Panc1 (cell line): ENCODE data around the gene NPB. TPM values are rescaled to one million over a fixed set of nuclear protein-coding genes. Genes with fewer than 3 reads are reported as not detected.

ENCODE experiments used
- ATAC-seq: fragments of 200-7000 bp; cut with Tn5 transposase; 2 replicates; pipeline ENCODE4 v1.9.1; 2020; ENCODE audit warnings: mild to moderate bottlenecking, moderate library complexity
- BruUV-seq: library from RNA; stranded (reverse); fragments of 400-500 nt; replicated peaks from 2 replicates; lab custom pipeline; 2021; lab: Mats Ljungman, UMichigan
- CTCF ChIA-PET: fragments of 300-600 bp; sonication (Branson Sonifier 250); formaldehyde crosslinking; loops from one replicate; lab custom pipeline; 2022; ENCODE audit warnings: antibody characterized with exemption; lab: Charles Lee
- POLR2A ChIA-PET: fragments of 300-600 bp; sonication (Branson Sonifier 250); formaldehyde crosslinking; loops from one replicate; lab custom pipeline; 2022; ENCODE audit warnings: antibody characterized with exemption; lab: Charles Lee
- DNase-seq: peaks from one replicate; pipeline ENCODE4 v3.0.0-alpha.2; 2010; ENCODE audit warnings: low read depth, low spot score
- H3K27ac ChIP-seq: 2 replicates; pipeline ENCODE4 v1.5.1; 2011; ENCODE audit warnings: mild to moderate bottlenecking, low read length, inconsistent platforms
- H3K27me3 ChIP-seq: fragments of 200-500 bp; sonication (Bioruptor generic); 2 replicates; pipeline ENCODE4 v1.6.0; 2014; ENCODE audit warnings: low read length, inconsistent platforms; ENCODE audit not compliant: control insufficient read depth, insufficient read depth
- H3K36me3 ChIP-seq: fragments of 200-500 bp; sonication (Bioruptor generic); 2 replicates; pipeline ENCODE4 v1.5.1; 2014; ENCODE audit warnings: inconsistent platforms, mild to moderate bottlenecking, low read length, moderate library complexity; ENCODE audit not compliant: control insufficient read depth, insufficient read depth
- H3K4me1 ChIP-seq: 2 replicates; pipeline ENCODE4 v1.5.1; 2011; ENCODE audit warnings: inconsistent platforms, mild to moderate bottlenecking, low read length, moderate library complexity; ENCODE audit not compliant: control insufficient read depth, insufficient read depth
- H3K4me3 ChIP-seq, 2 experiments: 2 replicates each; pipeline ENCODE4 v1.5.1; 2011 to 2012; ENCODE audit warnings: low read depth in 2 of 2, low read length in 2 of 2, mild to moderate bottlenecking in 2 of 2, inconsistent platforms in 1 of 2, moderate library complexity in 1 of 2
- H3K9me3 ChIP-seq: fragments of 200-500 bp; sonication (Bioruptor generic); 2 replicates; pipeline ENCODE4 v1.5.1; 2014; ENCODE audit warnings: low read depth, mild to moderate bottlenecking, inconsistent platforms, low read length, moderate library complexity; ENCODE audit not compliant: control insufficient read depth, insufficient read depth
- POLR2AphosphoS5 ChIP-seq: IDR thresholded peaks from 2 replicates; pipeline ENCODE4 v1.6.1; 2012; ENCODE audit warnings: mild to moderate bottlenecking, low read depth, low read length, moderate library complexity
- SIN3A ChIP-seq: IDR thresholded peaks from 2 replicates; pipeline ENCODE4 v1.6.1; 2012; ENCODE audit warnings: low read depth, mild to moderate bottlenecking, low read length, moderate library complexity, borderline replicate concordance; ENCODE audit not compliant: insufficient read depth
- TCF7L2 ChIP-seq: IDR thresholded peaks from 2 replicates; pipeline ENCODE4 v1.6.1; 2011; ENCODE audit warnings: mild to moderate bottlenecking, low read depth, low read length, inconsistent platforms
- in situ Hi-C: cut with HindIII; loops from 2 replicates; pipeline ENCODE4 v1.10.0; 2016; ENCODE audit warnings: low sequenced_read_pairs, low pct_unique_long_range_greater_than_20kb
- intact Hi-C: fragments of 100-400 bp; cut with micrococcal nuclease; formaldehyde crosslinking; loops from one replicate; pipeline ENCODE4 v1.10.0; 2022; ENCODE audit not compliant: unreplicated experiment
- total RNA-seq: library from RNA; stranded (reverse); gene quantifications from one replicate; pipeline ENCODE4 v1.2.1, GENCODE V29; 2021; ENCODE audit not compliant: unreplicated experiment
- TF ChIP-seq, protein P1 (sequence below), 2 experiments: IDR thresholded peaks; 2 replicates each; pipeline ENCODE4 v1.6.1; 2011 to 2012; ENCODE audit warnings: low read depth in 2 of 2, control low read depth in 1 of 2, low read length in 1 of 2, mild to moderate bottlenecking in 1 of 2, moderate library complexity in 1 of 2; ENCODE audit not compliant: insufficient read depth in 1 of 2
- TF ChIP-seq, protein P2 (sequence below): fragments of 450-650 bp; IDR thresholded peaks from 2 replicates; pipeline ENCODE4 v1.5.1; 2017; ENCODE audit warnings: mild to moderate bottlenecking

The NPB gene
- total RNA-seq, 1 experiment from 2014 or later: 3.9 TPM

DNA sequence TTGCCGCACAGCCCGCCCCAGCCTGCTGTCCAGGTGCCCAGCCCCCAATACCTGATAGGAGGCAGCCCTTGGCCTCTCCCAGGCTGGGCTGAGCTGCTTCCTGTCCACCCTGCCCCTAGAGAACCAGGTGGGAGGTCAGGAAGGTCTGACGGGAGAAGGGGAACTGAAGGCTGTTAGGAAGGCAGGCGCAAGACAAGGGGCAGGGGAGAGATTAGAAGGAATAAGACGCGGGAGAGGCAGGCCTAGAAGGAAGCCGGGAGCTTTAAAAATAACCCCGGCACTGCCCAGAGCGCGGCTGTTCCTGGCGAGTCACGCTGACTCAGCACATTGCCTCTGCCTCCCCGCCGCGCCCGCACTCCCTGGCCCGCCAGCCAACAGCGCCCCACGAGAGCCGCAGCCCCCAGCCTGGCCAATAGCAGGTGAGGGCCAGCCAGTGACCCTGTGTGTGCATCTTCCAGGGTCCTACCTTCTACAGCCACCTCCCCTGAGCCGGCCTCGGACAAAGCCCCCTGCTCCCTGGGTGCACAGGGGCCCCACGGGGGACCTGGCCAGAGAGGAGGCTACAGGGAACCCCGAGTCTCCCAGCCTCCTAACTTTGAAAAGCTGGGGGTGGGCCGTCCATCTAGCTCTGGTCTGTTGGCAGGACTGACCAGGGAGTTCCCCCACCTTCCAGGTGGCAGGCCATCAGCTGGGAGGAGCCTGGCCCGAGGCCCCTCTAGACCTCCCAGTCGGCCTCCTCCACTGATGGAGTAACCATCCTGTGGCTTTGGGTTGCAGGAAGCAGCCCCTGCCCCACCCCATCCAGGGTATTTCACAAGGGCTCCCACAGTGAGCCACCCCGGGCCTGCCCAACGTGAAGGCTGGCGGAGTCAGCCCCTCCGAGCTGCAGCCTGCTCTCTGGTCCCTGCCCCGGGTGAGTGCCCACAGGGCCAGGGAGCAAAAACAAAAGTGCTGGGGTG lies 21.5 kb downstream of the NPB start:
- ChIA-PET POLR2A (interaction anchor here (0.5 to 1.1 kb wide), 6 partner anchors 8 to 219 kb away, joined by 3 to 13 read pairs (median 7); no protein-coding TSS in a partner anchor), CTCF (interaction anchor here (0.6 to 1.2 kb wide), 3 partner anchors 13 to 181 kb away, joined by 3 to 7 read pairs (median 4); no protein-coding TSS in a partner anchor)
- DNase-seq: no peak
- TF ChIP-seq TCF7L2: no peak
- TF ChIP-seq SIN3A: peak; percentile 78; the same call in 1 of the 2 replicates
- Histone ChIP-seq H3K4me1 (peaks cover 58% of the 10 kb centered on the region), H3K36me3 (peaks cover 2% of the 10 kb centered on the region; the same call in 1 of the 2 replicates), H3K27ac (peak overlapping the region; percentile 94), H3K4me3 (peak overlapping the region; percentile 26 to 42), H3K27me3 (no peaks in the 10 kb centered on the region), H3K9me3 (no peaks in the 10 kb centered on the region)
- in situ Hi-C loops: no loop called here
- intact Hi-C loops: no loop called here
- peak; percentile 17 for ATAC-seq
- BruUV-seq: no TSS peak

DNA sequence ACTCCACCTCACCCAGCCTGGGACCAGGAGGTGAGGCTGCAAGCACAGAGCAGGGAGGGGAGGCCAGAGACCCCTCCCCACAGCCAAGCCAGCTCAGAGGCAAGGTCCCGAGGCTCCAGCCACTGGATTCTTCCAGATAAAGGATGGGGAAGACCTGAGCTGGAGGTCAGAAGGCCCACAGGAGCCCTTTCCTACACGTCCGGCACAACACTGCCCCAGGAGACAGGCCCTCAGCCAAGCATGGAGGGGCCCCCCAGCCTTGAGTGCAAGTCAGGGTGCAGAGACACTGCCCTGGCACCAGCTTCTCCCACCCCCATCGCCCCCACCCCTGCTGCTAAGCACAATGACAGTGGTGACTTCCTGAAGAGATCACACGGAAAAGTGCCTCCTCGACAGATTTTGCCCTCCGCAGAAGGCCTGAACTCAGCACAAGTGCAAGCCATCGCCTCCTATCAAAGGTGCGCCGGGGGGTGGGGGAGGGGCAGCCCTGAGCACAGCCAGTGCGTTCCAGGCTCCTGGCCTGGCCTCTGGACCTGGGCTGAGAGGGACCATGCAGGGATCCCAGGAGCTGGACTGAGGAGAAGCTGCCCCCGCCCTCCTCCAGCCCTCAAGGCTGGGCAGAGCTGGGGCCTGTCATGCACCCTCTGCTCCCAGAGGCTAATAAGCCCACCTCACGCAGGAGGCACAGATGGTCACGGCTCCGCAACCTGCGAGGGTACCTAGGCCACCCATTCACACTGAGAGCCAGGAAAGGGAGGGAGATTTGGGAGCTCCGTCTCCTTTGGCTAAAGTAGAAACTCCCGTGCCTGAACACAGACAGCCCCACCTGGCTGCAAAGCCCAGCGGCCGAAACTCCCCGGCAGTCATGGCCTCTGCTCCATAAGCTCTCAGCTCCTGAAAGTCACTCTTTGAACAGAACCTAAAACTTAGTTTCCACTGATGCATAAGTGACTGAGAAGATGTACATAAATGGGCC lies 22.8 kb downstream of the NPB start:
- H3K4me1 ChIP-seq: peaks cover 57% of the 10 kb centered on the region
- CTCF ChIA-PET: interaction anchor here (0.6 to 1.2 kb wide), 3 partner anchors 11 to 180 kb away, joined by 3 to 7 read pairs (median 4); no protein-coding TSS in a partner anchor

More for the DNA sequence above, 22.8 kb downstream of the NPB start:
- Histone ChIP-seq H3K4me3 (peak overlapping the region; percentile 26 to 42; a peak in 3 of 4 replicates), H3K27ac (peak overlapping the region; percentile 94), H3K9me3 (no peaks in the 10 kb centered on the region), H3K27me3 (no peaks in the 10 kb centered on the region), H3K36me3 (peaks cover 2% of the 10 kb centered on the region; the same call in 1 of the 2 replicates)
- intact Hi-C loops: no loop called here
- no peak for DNase-seq
- in situ Hi-C loops: no loop called here
- TF ChIP-seq, protein P1, sequence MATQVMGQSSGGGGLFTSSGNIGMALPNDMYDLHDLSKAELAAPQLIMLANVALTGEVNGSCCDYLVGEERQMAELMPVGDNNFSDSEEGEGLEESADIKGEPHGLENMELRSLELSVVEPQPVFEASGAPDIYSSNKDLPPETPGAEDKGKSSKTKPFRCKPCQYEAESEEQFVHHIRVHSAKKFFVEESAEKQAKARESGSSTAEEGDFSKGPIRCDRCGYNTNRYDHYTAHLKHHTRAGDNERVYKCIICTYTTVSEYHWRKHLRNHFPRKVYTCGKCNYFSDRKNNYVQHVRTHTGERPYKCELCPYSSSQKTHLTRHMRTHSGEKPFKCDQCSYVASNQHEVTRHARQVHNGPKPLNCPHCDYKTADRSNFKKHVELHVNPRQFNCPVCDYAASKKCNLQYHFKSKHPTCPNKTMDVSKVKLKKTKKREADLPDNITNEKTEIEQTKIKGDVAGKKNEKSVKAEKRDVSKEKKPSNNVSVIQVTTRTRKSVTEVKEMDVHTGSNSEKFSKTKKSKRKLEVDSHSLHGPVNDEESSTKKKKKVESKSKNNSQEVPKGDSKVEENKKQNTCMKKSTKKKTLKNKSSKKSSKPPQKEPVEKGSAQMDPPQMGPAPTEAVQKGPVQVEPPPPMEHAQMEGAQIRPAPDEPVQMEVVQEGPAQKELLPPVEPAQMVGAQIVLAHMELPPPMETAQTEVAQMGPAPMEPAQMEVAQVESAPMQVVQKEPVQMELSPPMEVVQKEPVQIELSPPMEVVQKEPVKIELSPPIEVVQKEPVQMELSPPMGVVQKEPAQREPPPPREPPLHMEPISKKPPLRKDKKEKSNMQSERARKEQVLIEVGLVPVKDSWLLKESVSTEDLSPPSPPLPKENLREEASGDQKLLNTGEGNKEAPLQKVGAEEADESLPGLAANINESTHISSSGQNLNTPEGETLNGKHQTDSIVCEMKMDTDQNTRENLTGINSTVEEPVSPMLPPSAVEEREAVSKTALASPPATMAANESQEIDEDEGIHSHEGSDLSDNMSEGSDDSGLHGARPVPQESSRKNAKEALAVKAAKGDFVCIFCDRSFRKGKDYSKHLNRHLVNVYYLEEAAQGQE (IDR thresholded peaks at IDR 0.05; ENCODE audit: insufficient read depth in 1 of 2, low read depth in 2 of 2, low read length in 1 of 2): no peak
- TF ChIP-seq, protein P2, sequence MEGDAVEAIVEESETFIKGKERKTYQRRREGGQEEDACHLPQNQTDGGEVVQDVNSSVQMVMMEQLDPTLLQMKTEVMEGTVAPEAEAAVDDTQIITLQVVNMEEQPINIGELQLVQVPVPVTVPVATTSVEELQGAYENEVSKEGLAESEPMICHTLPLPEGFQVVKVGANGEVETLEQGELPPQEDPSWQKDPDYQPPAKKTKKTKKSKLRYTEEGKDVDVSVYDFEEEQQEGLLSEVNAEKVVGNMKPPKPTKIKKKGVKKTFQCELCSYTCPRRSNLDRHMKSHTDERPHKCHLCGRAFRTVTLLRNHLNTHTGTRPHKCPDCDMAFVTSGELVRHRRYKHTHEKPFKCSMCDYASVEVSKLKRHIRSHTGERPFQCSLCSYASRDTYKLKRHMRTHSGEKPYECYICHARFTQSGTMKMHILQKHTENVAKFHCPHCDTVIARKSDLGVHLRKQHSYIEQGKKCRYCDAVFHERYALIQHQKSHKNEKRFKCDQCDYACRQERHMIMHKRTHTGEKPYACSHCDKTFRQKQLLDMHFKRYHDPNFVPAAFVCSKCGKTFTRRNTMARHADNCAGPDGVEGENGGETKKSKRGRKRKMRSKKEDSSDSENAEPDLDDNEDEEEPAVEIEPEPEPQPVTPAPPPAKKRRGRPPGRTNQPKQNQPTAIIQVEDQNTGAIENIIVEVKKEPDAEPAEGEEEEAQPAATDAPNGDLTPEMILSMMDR: no peak
- TF ChIP-seq TCF7L2 (no peak), POLR2AphosphoS5 (no peak), SIN3A (no peak)
- 0 out of 2 replicates have a peak, but pooled peaks have one; percentile 0 for ATAC-seq
- POLR2A ChIA-PET: interaction anchor here (0.6 to 1.1 kb wide), 7 partner anchors 9 to 222 kb away, joined by 3 to 5 read pairs (median 3); no protein-coding TSS in a partner anchor
- BruUV-seq: no TSS peak
